Small intestine (tissue), 7 donors: ENCODE measurements around the gene PTCH2. TPM values are rescaled to one million over a fixed set of nuclear protein-coding genes. Genes with fewer than 3 reads are reported as not detected.
"Not testable (repeated sequence)": the region's sequence is repeated elsewhere in the genome, so short reads cannot be mapped to it uniquely, and the experiment has no call there.

Source experiments
- DNase-seq, 2 donors: peaks; one replicate each; pipeline versions ENCODE4 v3.0.0 to v3.0.0-alpha.2; 2013
- FAIRE-seq: peaks from 2 replicates; lab custom pipeline; 2012; peaks lifted over from hg19 to GRCh38; lab: Jason Lieb, UNC
- H3K27ac ChIP-seq, 3 donors: one replicate each; pipeline ENCODE4 v1.5.1; 2013; ENCODE audit warnings: low read length in 2 of 3, mild to moderate bottlenecking in 2 of 3, control low read depth in 1 of 3, inconsistent platforms in 1 of 3, low read depth in 1 of 3, moderate library complexity in 1 of 3
- H3K27me3 ChIP-seq, 3 donors: one replicate each; pipeline ENCODE4 v1.6.1; 2013; ENCODE audit warnings: low read length in 3 of 3, inconsistent platforms in 1 of 3; ENCODE audit not compliant: control insufficient read depth in 3 of 3, insufficient read depth in 3 of 3
- H3K36me3 ChIP-seq, 3 donors: one replicate each; pipeline ENCODE4 v1.6.1; 2013; ENCODE audit warnings: low read length in 3 of 3, inconsistent platforms in 1 of 3, low read depth in 1 of 3, mild to moderate bottlenecking in 1 of 3, moderate library complexity in 1 of 3; ENCODE audit not compliant: control insufficient read depth in 3 of 3, insufficient read depth in 2 of 3
- H3K4me1 ChIP-seq, 3 donors: one replicate each; pipeline ENCODE4 v1.6.1; 2013; ENCODE audit warnings: low read length in 2 of 3, inconsistent platforms in 1 of 3, low read depth in 1 of 3, mild to moderate bottlenecking in 1 of 3, moderate library complexity in 1 of 3; ENCODE audit not compliant: control insufficient read depth in 3 of 3, insufficient read depth in 2 of 3
- H3K4me3 ChIP-seq, 3 donors: one replicate each; pipeline ENCODE4 v1.5.1; 2013; ENCODE audit warnings: low read length in 3 of 3, control low read depth in 1 of 3, inconsistent platforms in 1 of 3, low read depth in 1 of 3, mild to moderate bottlenecking in 1 of 3, moderate library complexity in 1 of 3
- H3K9me3 ChIP-seq, 2 donors: one replicate each; pipeline ENCODE4 v1.6.1; 2013; ENCODE audit warnings: low read depth in 1 of 2, low read length in 1 of 2; ENCODE audit not compliant: control insufficient read depth in 2 of 2, insufficient read depth in 1 of 2
- WGBS, 3 donors: extraction: QIAGEN DNeasy Blood & Tissue Kit; methylation state at CpG; one replicate each; pipeline ENCODE4 v1.1.7; 2013; 5-methylcytosine and 5-hydroxymethylcytosine counted together
- polyA plus RNA-seq, 4 donors: library from polyadenylated mRNA; stranded (reverse) in 3 of 4; unstranded in 1 of 4; fragments of 200-250 nt in 3 of 4; fragments of 120-200 nt in 1 of 4; gene quantifications; one replicate each; pipeline versions ENCODE4 v1.2.1 to v1.2.3, GENCODE V29; 2013
- donor health status: healthy with polysubstance abuse.
- donor health status: control.
- donor health status: control.
- donor health status: Bipolar disorder and iron deficiency.
- donor health status: healthy.

The PTCH2 gene
- polyA plus RNA-seq, 4 donors, result 0.27 to 3.2 (median 0.36) TPM

DNA sequence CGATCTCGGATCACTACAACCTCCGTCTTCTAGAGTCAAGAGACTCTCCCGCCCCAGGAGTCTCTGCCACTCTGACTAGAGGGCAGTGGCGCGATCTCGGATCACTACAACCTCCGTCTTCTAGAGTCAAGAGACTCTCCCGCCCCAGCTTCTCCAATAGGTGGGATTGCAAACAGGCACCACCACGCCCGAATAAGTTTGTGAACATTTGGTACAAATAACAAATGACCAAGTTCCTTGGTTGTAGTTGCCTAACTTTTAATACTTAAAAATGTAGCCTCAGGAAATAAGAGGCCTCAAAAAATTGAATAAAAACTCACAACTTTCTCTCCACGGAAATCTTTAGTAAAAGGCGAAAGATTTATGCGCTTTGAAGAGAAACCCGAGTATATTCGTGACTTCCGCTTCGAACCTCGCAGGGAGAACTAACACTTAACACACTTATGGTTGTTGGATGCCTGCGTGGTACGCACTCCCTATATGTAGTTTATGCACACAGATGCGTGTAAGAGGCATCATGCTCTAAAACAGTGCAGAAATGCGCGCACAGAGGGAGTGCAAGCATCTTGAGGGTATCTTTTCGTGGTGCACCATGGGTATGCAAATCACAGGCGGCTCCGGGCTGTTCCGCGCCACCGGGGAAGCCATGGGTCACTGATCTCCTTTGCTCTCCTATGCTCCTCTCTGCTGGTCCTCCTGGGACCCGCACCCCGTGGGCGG lies 23.3 kb downstream of the PTCH2 start:
- no peak for FAIRE-seq
- Histone ChIP-seq H3K36me3 (peaks cover 0 to 22% (median 0%) of the 10 kb centered on the region in 3 donors), H3K27me3 (no peaks in the 10 kb centered on the region), H3K4me1 (peaks cover 0 to 26% (median 0%) of the 10 kb centered on the region in 3 donors), H3K27ac (peak overlapping the region; percentile 93 to 99 (median 93)), H3K9me3 (no peaks in the 10 kb centered on the region), H3K4me3 (peak overlapping the region; percentile 49 to 73 (median 54))
- peak; percentile 89 to 93 for DNase-seq
- WGBS, 3 donors, result 0% methylated on average over 33 of the region's 33 CpGs

DNA sequence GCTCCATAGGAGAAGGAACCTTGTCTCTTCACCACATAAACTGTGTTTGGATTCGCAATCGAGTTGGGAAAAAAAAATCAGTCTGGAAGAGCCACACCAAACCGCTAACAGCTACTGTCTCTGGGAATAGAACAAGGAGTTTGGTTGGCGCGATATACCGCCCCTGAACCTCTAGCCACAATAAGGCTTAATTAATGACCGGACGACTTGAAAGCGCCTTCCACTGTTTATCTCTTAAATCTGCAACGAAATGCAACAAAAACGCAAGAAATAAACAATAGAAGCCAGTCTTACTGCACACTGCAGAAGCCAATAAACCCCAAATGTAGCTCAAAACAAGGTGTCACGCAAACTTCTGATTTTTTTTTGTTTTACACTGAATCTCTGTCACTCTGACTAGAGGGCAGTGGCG lies 23.9 kb downstream of the PTCH2 start:
- H3K4me3 ChIP-seq, result peak overlapping the region in 2 of 3 donors; percentile 5 to 73
- H3K27ac ChIP-seq, result peak overlapping the region; percentile 93 to 99 (median 93)
- WGBS, 3 donors, result 0 to 1% (median 0%) methylated on average over 13 of the region's 13 CpGs

GRCh38 chr1:44817771-44818495 lies 25.1 kb downstream of the PTCH2 start:
- no peak overlapping the region for H3K4me3 ChIP-seq
- peaks cover 0 to 22% (median 0%) of the 10 kb centered on the region in 3 donors for H3K36me3 ChIP-seq
- DNase-seq (no peak), FAIRE-seq (no peak)
- no peak overlapping the region for H3K27ac ChIP-seq
- H3K27me3 ChIP-seq, result no peaks in the 10 kb centered on the region
- whole genome bisulfite sequencing, 3 donors, result 95 to 97% (median 97%) methylated on average over 11 of the region's 11 CpGs
- peaks cover 0 to 36% (median 0%) of the 10 kb centered on the region in 3 donors for H3K4me1 ChIP-seq
- no peaks in the 10 kb centered on the region for H3K9me3 ChIP-seq

More for the DNA sequence above, 23.9 kb downstream of the PTCH2 start:
- H3K4me1 ChIP-seq, result peaks cover 0 to 31% (median 0%) of the 10 kb centered on the region in 3 donors
- H3K9me3 ChIP-seq, result no peaks in the 10 kb centered on the region
- no peaks in the 10 kb centered on the region for H3K27me3 ChIP-seq
- DNase-seq, result no peak
- no peak for FAIRE-seq
- peaks cover 0 to 25% (median 0%) of the 10 kb centered on the region in 3 donors for H3K36me3 ChIP-seq

DNA sequence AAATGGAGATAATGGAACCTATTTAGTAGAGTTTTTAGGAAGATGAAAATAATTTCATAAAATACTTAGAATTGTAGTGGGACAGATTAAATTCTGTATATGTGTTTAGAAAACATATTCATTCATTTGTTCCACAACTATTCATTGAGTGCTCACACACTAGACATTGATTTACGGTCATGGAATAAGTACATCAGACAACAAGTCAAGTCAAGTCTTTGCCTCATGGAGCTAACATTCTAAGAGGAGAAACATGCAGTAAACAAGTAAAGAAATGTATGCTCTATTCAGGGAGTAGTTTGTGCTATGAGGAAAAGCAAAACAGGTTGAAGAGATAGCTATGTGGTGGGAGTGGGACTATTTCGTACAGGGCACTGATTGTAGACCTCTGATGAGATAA lies 25.7 kb downstream of the PTCH2 start:
- no peak overlapping the region for H3K4me3 ChIP-seq
- WGBS, 3 donors, result 79 to 91% (median 79%) methylated on average over 2 of the region's 2 CpGs
- H3K27ac ChIP-seq, result no peak overlapping the region
- DNase-seq (no peak), FAIRE-seq (no peak)
- H3K27me3 ChIP-seq, result no peaks in the 10 kb centered on the region
- no peaks in the 10 kb centered on the region for H3K9me3 ChIP-seq
- peaks cover 0 to 41% (median 0%) of the 10 kb centered on the region in 3 donors for H3K4me1 ChIP-seq
- H3K36me3 ChIP-seq, result peaks cover 0 to 16% (median 0%) of the 10 kb centered on the region in 3 donors

- 86 to 95% (median 92%) methylated on average over 9 of the region's 9 CpGs for WGBS, 3 donors
- peaks cover 0 to 41% (median 0%) of the 10 kb centered on the region in 3 donors for H3K4me1 ChIP-seq
- H3K9me3 ChIP-seq, H3K27ac ChIP-seq, FAIRE-seq, H3K4me3 ChIP-seq, DNase-seq, H3K27me3 ChIP-seq: not testable (repeated sequence)
- H3K36me3 ChIP-seq, result peaks cover 0 to 18% (median 0%) of the 10 kb centered on the region in 3 donors
Observed at GRCh38 chr1:44815926-44816325, 27.1 kb downstream of the PTCH2 start.

- DNase-seq (peak in 1 of 2 donors; percentile 56), FAIRE-seq (no peak)
- H3K27me3 ChIP-seq, result no peaks in the 10 kb centered on the region
- WGBS, 3 donors, result 33 to 54% (median 38%) methylated on average over 47 to 48 of the region's 48 CpGs
- H3K27ac ChIP-seq, result peak overlapping the region; percentile 42 to 87 (median 87)
- H3K4me1 ChIP-seq, result peaks cover 15 to 49% (median 24%) of the 10 kb centered on the region in 3 donors
- peak overlapping the region in 2 of 3 donors; percentile 57 to 66 for H3K4me3 ChIP-seq
- H3K36me3 ChIP-seq, result peaks cover 0 to 31% (median 0%) of the 10 kb centered on the region in 3 donors
- H3K9me3 ChIP-seq, result no peaks in the 10 kb centered on the region
Observed at GRCh38 chr1:44812822-44813543, 30.1 kb downstream of the PTCH2 start.

DNA sequence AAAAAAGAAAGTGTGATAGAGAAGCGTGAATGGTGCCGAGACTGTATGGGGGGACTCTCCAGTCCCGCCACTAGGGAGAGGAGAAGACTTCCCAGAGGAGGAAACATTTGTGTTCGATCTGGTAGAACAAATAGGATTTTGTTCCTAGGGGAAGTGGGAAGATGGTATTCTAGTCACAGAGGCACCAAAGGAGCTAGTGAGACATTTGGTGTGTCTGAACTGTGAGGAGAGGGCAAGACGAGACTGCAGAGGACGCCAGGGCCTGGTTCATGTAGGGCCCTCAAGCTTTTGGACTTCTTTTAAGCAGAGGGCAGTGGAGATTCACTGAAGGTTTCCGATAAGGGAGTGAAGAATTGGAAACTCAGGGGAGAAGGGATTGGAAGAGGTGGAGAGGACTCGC lies 31.8 kb downstream of the PTCH2 start:
- Histone ChIP-seq H3K36me3 (peaks cover 0 to 45% (median 0%) of the 10 kb centered on the region in 3 donors), H3K4me1 (peaks cover 25 to 66% (median 27%) of the 10 kb centered on the region in 3 donors), H3K27ac (peak overlapping the region in 1 of 3 donors; percentile 59), H3K9me3 (no peaks in the 10 kb centered on the region), H3K4me3 (no peak overlapping the region), H3K27me3 (no peaks in the 10 kb centered on the region)
- FAIRE-seq (no peak), DNase-seq (peak in 1 of 2 donors; percentile 11)
- WGBS, 3 donors, result 83 to 91% (median 85%) methylated on average over 8 of the region's 8 CpGs

GRCh38 chr1:44810762-44811105 lies 32.3 kb downstream of the PTCH2 start:
- 88 to 94% (median 93%) methylated on average over 4 of the region's 4 CpGs for WGBS, 3 donors
- DNase-seq, FAIRE-seq, H3K27me3 ChIP-seq, H3K4me3 ChIP-seq, H3K9me3 ChIP-seq: not testable (repeated sequence)
- H3K4me1 ChIP-seq, result peaks cover 25 to 66% (median 28%) of the 10 kb centered on the region in 3 donors
- H3K36me3 ChIP-seq, result peaks cover 0 to 47% (median 0%) of the 10 kb centered on the region in 3 donors
- peak overlapping the region in 2 of 3 donors; percentile 98 to 99 for H3K27ac ChIP-seq
